MM.1S (cell line): Measurements from ENCODE around the gene NPR2.

ENCODE experiments used
- DNase-seq: peaks from one replicate; pipeline ENCODE4 v3.0.0-alpha.2; 2015
- H2AFZ ChIP-seq: fragments of 300-600 bp; sonication (generic); 2 replicates; pipeline ENCODE4 v1.6.0; 2016; ENCODE audit warnings: antibody characterized with exemption, low read length
- H3F3A ChIP-seq: fragments of 300-600 bp; sonication (generic); 2 replicates; pipeline ENCODE4 v1.6.1; 2016; ENCODE audit warnings: mild to moderate bottlenecking, antibody characterized with exemption, low read length, moderate library complexity, mixed read lengths; ENCODE audit not compliant: insufficient read depth
- H3K27ac ChIP-seq: fragments of 300-600 bp; sonication (generic); 2 replicates; pipeline ENCODE4 v1.5.1; 2016; ENCODE audit warnings: mild to moderate bottlenecking, low read length
- H3K27me3 ChIP-seq: fragments of 300-600 bp; sonication (generic); replicated peaks from 2 replicates; pipeline ENCODE4 v1.6.0; 2016; ENCODE audit warnings: low read length; ENCODE audit not compliant: insufficient read depth
- H3K36me3 ChIP-seq: fragments of 300-600 bp; sonication (generic); replicated peaks from 2 replicates; pipeline ENCODE4 v1.6.1; 2016; ENCODE audit warnings: mild to moderate bottlenecking, low read length, mixed read lengths; ENCODE audit not compliant: insufficient read depth
- H3K4me1 ChIP-seq: fragments of 300-600 bp; sonication (generic); 2 replicates; pipeline ENCODE4 v1.6.1; 2016; ENCODE audit warnings: low read length, mixed read lengths
- H3K4me2 ChIP-seq: fragments of 300-600 bp; sonication (generic); 2 replicates; pipeline ENCODE4 v1.6.0; 2016; ENCODE audit warnings: low read depth, low read length
- H3K4me3 ChIP-seq: fragments of 300-600 bp; sonication (generic); 2 replicates; pipeline ENCODE4 v1.5.1; 2016; ENCODE audit warnings: low read length, mixed read lengths
- H3K79me2 ChIP-seq: fragments of 300-600 bp; sonication (generic); 2 replicates; pipeline ENCODE4 v1.6.1; 2016; ENCODE audit warnings: mixed run types, low read length, mixed read lengths
- H3K9ac ChIP-seq: fragments of 300-600 bp; sonication (generic); 2 replicates; pipeline ENCODE4 v1.6.1; 2016; ENCODE audit warnings: low read length, mixed read lengths
- H3K9me2 ChIP-seq: fragments of 300-600 bp; sonication (generic); replicated peaks from 2 replicates; pipeline ENCODE4 v1.6.1; 2016; ENCODE audit warnings: mild to moderate bottlenecking, low read length, mixed read lengths; ENCODE audit not compliant: insufficient read depth
- H3K9me3 ChIP-seq: fragments of 300-600 bp; sonication (generic); replicated peaks from 2 replicates; pipeline ENCODE4 v1.6.1; 2016; ENCODE audit warnings: mild to moderate bottlenecking, low read length, mixed read lengths; ENCODE audit not compliant: insufficient read depth
- H4K20me1 ChIP-seq: fragments of 300-600 bp; sonication (generic); 2 replicates; pipeline ENCODE4 v1.6.1; 2016; ENCODE audit warnings: mild to moderate bottlenecking, low read length, moderate library complexity, mixed read lengths; ENCODE audit not compliant: insufficient read depth
- CTCF ChIP-seq: fragments of 300-600 bp; sonication (generic); IDR thresholded peaks from 2 replicates; pipeline ENCODE4 v1.5.1; 2016; ENCODE audit warnings: antibody characterized with exemption, low read length, mixed read lengths
- EZH2 ChIP-seq: fragments of 300-600 bp; sonication (generic); optimal IDR thresholded peaks from 2 replicates; pipeline ENCODE3; 2017; ENCODE audit warnings: low read depth, mild to moderate bottlenecking, antibody characterized with exemption, low read length, mixed read lengths
- EZH2phosphoT487 ChIP-seq: fragments of 300-600 bp; sonication (generic); IDR thresholded peaks from 2 replicates; pipeline ENCODE4 v1.6.1; 2018; ENCODE audit warnings: antibody characterized with exemption, low read length

The NPR2 gene

GRCh38 chr9:35781066-35781465, 10.3 kb upstream of the NPR2 start:
- no peak overlapping the region for H3K4me3 ChIP-seq
- no peaks in the 10 kb centered on the region for H3K79me2 ChIP-seq
- H3K36me3 ChIP-seq: no peaks in the 10 kb centered on the region
- TF ChIP-seq EZH2phosphoT487 (no peak), EZH2 (no peak), CTCF (no peak)
- DNase-seq: no peak
- H3K4me1 ChIP-seq: peaks cover 3% of the 10 kb centered on the region; the same call in 1 of the 2 replicates
- no peak overlapping the region for H3K4me2 ChIP-seq
- no peaks in the 10 kb centered on the region for H3K9me3 ChIP-seq
- H3K9ac ChIP-seq: no peak overlapping the region
- H2AFZ ChIP-seq: no peak overlapping the region
- H4K20me1 ChIP-seq: no peaks in the 10 kb centered on the region
- H3K9me2 ChIP-seq: no peaks in the 10 kb centered on the region
- no peak overlapping the region for H3K27ac ChIP-seq
- H3K27me3 ChIP-seq: no peaks in the 10 kb centered on the region
- H3F3A ChIP-seq: no peaks in the 10 kb centered on the region

GRCh38 chr9:35783418-35783817, 8.0 kb upstream of the NPR2 start:
- H3K9me2 ChIP-seq: no peaks in the 10 kb centered on the region
- H3K36me3 ChIP-seq: no peaks in the 10 kb centered on the region
- TF ChIP-seq EZH2: no peak
- no peak for TF ChIP-seq CTCF
- no peak for TF ChIP-seq EZH2phosphoT487
- H3F3A ChIP-seq: no peaks in the 10 kb centered on the region
- H3K79me2 ChIP-seq: no peaks in the 10 kb centered on the region
- H3K27me3 ChIP-seq: no peaks in the 10 kb centered on the region
- H3K4me2 ChIP-seq: no peak overlapping the region
- no peak overlapping the region for H3K27ac ChIP-seq
- H3K9me3 ChIP-seq: no peaks in the 10 kb centered on the region
- no peak for DNase-seq
- no peaks in the 10 kb centered on the region for H4K20me1 ChIP-seq
- no peak overlapping the region for H3K9ac ChIP-seq
- no peak overlapping the region for H2AFZ ChIP-seq
- H3K4me3 ChIP-seq: no peak overlapping the region
- H3K4me1 ChIP-seq: peaks cover 3% of the 10 kb centered on the region; the same call in 1 of the 2 replicates

- Histone ChIP-seq H3K36me3 (no peaks in the 10 kb centered on the region), H3K4me1 (peaks cover 14% of the 10 kb centered on the region), H3K4me3 (no peak overlapping the region), H3K27me3 (no peaks in the 10 kb centered on the region), H3K27ac (peak overlapping the region; percentile 33; the same call in 1 of the 2 replicates), H3K9me3 (no peaks in the 10 kb centered on the region), H2AFZ (no peak overlapping the region), H3K79me2 (no peaks in the 10 kb centered on the region), H3F3A (peaks cover 12% of the 10 kb centered on the region), H4K20me1 (no peaks in the 10 kb centered on the region), H3K9ac (no peak overlapping the region), H3K4me2 (peak overlapping the region; percentile 27; the same call in 1 of the 2 replicates), H3K9me2 (no peaks in the 10 kb centered on the region)
- DNase-seq: peak; percentile 61
- TF ChIP-seq EZH2phosphoT487 (no peak), EZH2 (no peak), CTCF (no peak)
Observed at GRCh38 chr9:35789541-35789940, 1.9 kb upstream of the NPR2 start.
